K562 (cell line): ENCODE measurements around the gene PUS7L. TPM values are rescaled to one million over a fixed set of nuclear protein-coding genes. Genes with fewer than 3 reads are reported as not detected.

Source experiments
- CHD2 ChIP-seq: IDR thresholded peaks from 2 replicates; pipeline ENCODE4 v1.6.1; 2011; ENCODE audit warnings: low read depth, low read length
- CTCF ChIP-seq, 3 experiments: IDR thresholded peaks in 2 of 3; conservative IDR thresholded peaks in 1 of 3; 2 replicates each; pipeline ENCODE4 v1.5.1; 2011 to 2012; ENCODE audit warnings: low read length in 3 of 3, mild to moderate bottlenecking in 3 of 3, control low read depth in 2 of 3, improper control_type of control experiment in 1 of 3, inconsistent platforms in 1 of 3, low read depth in 1 of 3, mixed read lengths in 1 of 3, moderate library complexity in 1 of 3; ENCODE audit not compliant: insufficient read depth in 2 of 3
- FOXK2 ChIP-seq, 2 experiments: fragments of 450-650 bp; IDR thresholded peaks in 1 of 2; conservative IDR thresholded peaks in 1 of 2; 2 replicates each; pipeline ENCODE4 v1.6.1; 2016; ENCODE audit warnings: low read depth in 2 of 2, mild to moderate bottlenecking in 1 of 2
- FOXO4 ChIP-seq: fragments of 450-650 bp; formaldehyde crosslinking; IDR thresholded peaks from 2 replicates; pipeline ENCODE4 v1.4.0; 2020; ENCODE audit warnings: mild to moderate bottlenecking, moderate library complexity
- GATAD2B ChIP-seq: fragments of 450-650 bp; IDR thresholded peaks from 2 replicates; pipeline ENCODE4 v1.6.1; 2017; ENCODE audit warnings: mild to moderate bottlenecking, borderline replicate concordance
- HIVEP1 ChIP-seq: fragments of 250-450 bp; sonication (Bioruptor Pico); IDR thresholded peaks from 2 replicates; pipeline ENCODE4 v1.4.0; 2020; ENCODE audit warnings: mild to moderate bottlenecking
- HMBOX1 ChIP-seq: sonication (generic); IDR thresholded peaks from 2 replicates; pipeline ENCODE4 v1.6.1; 2016
- NFIC ChIP-seq: fragments of 450-650 bp; IDR thresholded peaks from 2 replicates; pipeline ENCODE4 v1.6.1; 2017; ENCODE audit warnings: mild to moderate bottlenecking, inconsistent platforms
- POLR2H ChIP-seq: IDR thresholded peaks from 2 replicates; pipeline ENCODE4 v1.6.1; 2016; ENCODE audit warnings: missing genetic modification characterization, low read depth, mild to moderate bottlenecking, control low read depth, missing compliant biosample characterization, moderate library complexity
- RNF219 ChIP-seq: fragments of 250-450 bp; sonication (Bioruptor Pico); IDR thresholded peaks from 2 replicates; pipeline ENCODE4 v1.5.0; 2022; ENCODE audit warnings: mild to moderate bottlenecking
- TAF1 ChIP-seq: IDR thresholded peaks from 2 replicates; pipeline ENCODE4 v1.6.1; 2011; ENCODE audit warnings: mild to moderate bottlenecking, low read length, moderate library complexity; ENCODE audit not compliant: insufficient read depth, control insufficient read depth, severe bottlenecking; ENCODE audit errors: extremely low read depth
- TAF7 ChIP-seq: fragments of 450-650 bp; IDR thresholded peaks from 2 replicates; pipeline ENCODE4 v1.6.1; 2016; ENCODE audit warnings: missing genetic modification characterization, missing compliant biosample characterization
- TCF15 ChIP-seq: fragments of 250-450 bp; sonication (Bioruptor Pico); IDR thresholded peaks from 2 replicates; pipeline ENCODE4 v1.8.0; 2022; ENCODE audit warnings: moderate library complexity, mild to moderate bottlenecking, inconsistent platforms
- ZBTB2 ChIP-seq: fragments of 450-650 bp; IDR thresholded peaks from 2 replicates; pipeline ENCODE4 v1.6.1; 2016; ENCODE audit warnings: antibody characterized with exemption
- ZNF134 ChIP-seq: fragments of 250-450 bp; sonication (Bioruptor Pico); conservative IDR thresholded peaks from 2 replicates; pipeline ENCODE4 v1.4.0; 2020
- ZNF3 ChIP-seq: fragments of 250-450 bp; sonication (Bioruptor Pico); IDR thresholded peaks from 2 replicates; pipeline ENCODE4 v1.5.0; 2021; ENCODE audit warnings: mild to moderate bottlenecking, moderate library complexity
- polyA plus RNA-seq, 8 experiments: library from polyadenylated mRNA; depleted of rRNA in 4 of 8; stranded (reverse) in 5 of 8; unstranded in 3 of 8; fragments of >200 nt; fragmentation: Nextera tagmentation in 2 of 8; fragmentation: Illumina TruSeq in 1 of 8; extraction: Ambion mirVana in 2 of 8; extraction: Trizol in 1 of 8; gene quantifications; 2 replicates each; pipeline versions ENCODE4 v1.2.1 to v1.2.3, GENCODE V29; 2011 to 2014; ENCODE audit warnings: inconsistent platforms in 1 of 8, missing spikeins in 1 of 8
- total RNA-seq, 7 experiments: library from RNA; depleted of rRNA in 6 of 7; stranded (reverse); fragments of >200 nt in 6 of 7; fragmentation: Illumina TruSeq in 2 of 7; extraction: Trizol in 2 of 7; gene quantifications; 2 replicates each; pipeline versions ENCODE4 v1.2.1 to v1.2.3, GENCODE V29; 2011 to 2021; ENCODE audit warnings: low replicate concordance in 1 of 7

PUS7L gene
- total and polyA plus RNA-seq, 9 of the 15 experiments (the other 6 are each of a cell fraction or from before 2014, with no cell fraction given), result 10.8 to 53.3 (median 25.2) TPM

GRCh38 chr12:43758728-43759563 lies at the start of gene PUS7L, which contains the start of gene IRAK4 (continued):
- TF ChIP-seq FOXO4, result no peak
- TF ChIP-seq ZNF134, result no peak
- TF ChIP-seq TCF15 (CRISPR knock-in tag), result no peak
- TF ChIP-seq NFIC, result no peak
- TF ChIP-seq ZBTB2, result peak; percentile 99
- peak; percentile 8; the same call in 1 of the 2 replicates for TF ChIP-seq GATAD2B
- TF ChIP-seq RNF219 (CRISPR knock-in tag), result no peak
- TF ChIP-seq TAF7 (tag), result 0 out of 2 replicates have a peak, but pooled peaks have one; percentile 20
- TF ChIP-seq FOXK2 (conservative IDR thresholded peaks at IDR 0.05 in 1 of 2, IDR thresholded peaks at IDR 0.05 in 1 of 2; ENCODE audit: low read depth in 2 of 2), result peak; percentile 31 to 55; a peak in 2 of 4 replicates
- TF ChIP-seq TAF1, result peak; percentile 80
- TF ChIP-seq POLR2H (tag), result peak; percentile 71
- TF ChIP-seq CHD2, result 0 out of 2 replicates have a peak, but pooled peaks have one; percentile 2
- peak; percentile 51 to 66 (median 65); a peak in 5 of 6 replicates for TF ChIP-seq CTCF (IDR thresholded peaks at IDR 0.05 in 2 of 3, conservative IDR thresholded peaks at IDR 0.05 in 1 of 3; ENCODE audit: insufficient read depth in 2 of 3, low read depth in 1 of 3, low read length in 3 of 3)
- TF ChIP-seq ZNF3 (CRISPR knock-in tag), result no peak
- TF ChIP-seq HIVEP1 (CRISPR knock-in tag), result no peak
- TF ChIP-seq HMBOX1, result no peak
